Cerebellar nuclear complex (tissue), 1 donor: ENCODE results near the gene SEC11C.

ENCODE experiments used
- DNase-seq, 2 experiments: peaks; one replicate each; lab custom pipeline; 2025; lab: John Stamatoyannopoulos, UW

SEC11C gene

DNA sequence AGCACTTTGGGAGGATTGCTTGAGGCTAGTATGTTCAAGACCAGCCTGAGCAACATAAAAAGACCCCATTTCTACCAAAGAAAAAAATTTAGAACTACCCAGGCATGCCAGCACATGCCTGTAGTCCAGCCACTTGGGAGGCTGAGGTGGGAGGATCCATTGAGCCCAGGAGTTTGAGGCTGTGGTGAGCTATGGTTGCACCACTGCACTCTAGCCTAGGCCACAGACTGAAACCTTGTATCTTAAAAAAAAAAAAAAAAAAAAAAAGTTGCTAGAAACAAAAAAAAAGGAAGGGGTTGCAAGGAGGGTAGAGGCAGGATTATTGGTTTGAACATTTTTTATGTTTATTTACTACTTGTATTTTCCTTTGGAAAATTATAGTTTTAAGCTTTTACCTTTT is 4.8 kb downstream of the SEC11C start:
- DNase-seq, result no peak

GRCh38 chr18:59145055-59145454 is 5.4 kb downstream of the SEC11C start:
- DNase-seq, result no peak

DNA sequence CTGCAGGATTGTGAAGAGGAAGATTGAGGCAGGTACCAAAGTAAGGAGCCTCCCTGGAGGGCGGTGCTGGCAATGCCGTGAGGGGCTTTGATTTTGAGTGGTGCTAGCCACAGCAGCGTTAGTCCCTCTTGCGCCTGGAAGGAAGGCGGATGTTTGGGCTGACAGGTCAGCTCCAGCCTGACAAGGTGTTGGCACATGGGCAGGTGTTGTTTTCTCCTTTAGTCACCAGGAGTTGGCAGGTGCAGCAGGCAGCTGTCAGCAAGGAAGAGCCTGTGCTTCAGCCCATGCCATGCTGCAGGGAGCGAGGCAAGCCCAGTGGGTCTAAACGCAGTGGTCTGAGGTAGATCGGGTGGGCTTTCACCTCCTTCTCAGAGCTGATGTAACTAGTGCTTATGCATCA is 8.5 kb downstream of the SEC11C start:
- DNase-seq, result no peak

DNA sequence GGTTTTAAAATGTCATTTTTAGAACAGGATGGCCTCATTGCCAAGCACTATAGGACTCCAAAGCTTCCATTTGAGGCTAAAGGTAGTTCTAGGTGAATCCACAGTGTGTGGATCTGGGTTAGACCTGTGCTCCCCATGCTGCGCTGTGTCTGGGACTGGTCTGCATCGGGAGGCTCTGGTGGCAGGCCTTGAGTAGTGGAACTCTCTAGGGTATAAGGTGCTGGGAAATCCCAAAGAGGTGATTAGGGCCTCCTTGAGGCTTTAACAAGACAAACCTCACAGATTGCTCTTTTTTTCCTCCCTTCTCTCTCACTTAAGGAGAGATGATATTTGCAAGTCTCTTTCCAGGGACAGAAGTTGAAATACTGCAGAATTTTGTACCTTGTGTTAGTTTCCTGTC is 9.3 kb downstream of the SEC11C start:
- no peak for DNase-seq

DNA sequence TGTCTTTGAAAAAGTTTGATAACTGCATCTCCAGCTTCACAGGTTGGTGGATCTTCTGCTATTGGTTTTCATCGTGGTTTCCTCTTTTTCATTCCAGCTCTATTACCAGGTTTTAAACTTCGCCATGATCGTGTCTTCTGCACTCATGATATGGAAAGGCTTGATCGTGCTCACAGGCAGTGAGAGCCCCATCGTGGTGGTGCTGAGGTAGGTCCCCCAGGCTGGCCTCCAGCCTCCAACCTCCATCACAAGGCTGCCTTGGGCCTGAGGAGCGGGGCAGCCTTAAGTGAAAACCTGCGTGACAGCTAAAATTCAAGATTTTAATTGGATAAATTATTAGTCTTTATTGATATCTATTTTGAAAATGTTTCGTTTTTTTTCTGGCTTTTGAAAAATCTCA is 9.7 kb downstream of the SEC11C start:
- no peak for DNase-seq

GRCh38 chr18:59150236-59150635 is 10.6 kb downstream of the SEC11C start:
- DNase-seq, result no peak

DNA sequence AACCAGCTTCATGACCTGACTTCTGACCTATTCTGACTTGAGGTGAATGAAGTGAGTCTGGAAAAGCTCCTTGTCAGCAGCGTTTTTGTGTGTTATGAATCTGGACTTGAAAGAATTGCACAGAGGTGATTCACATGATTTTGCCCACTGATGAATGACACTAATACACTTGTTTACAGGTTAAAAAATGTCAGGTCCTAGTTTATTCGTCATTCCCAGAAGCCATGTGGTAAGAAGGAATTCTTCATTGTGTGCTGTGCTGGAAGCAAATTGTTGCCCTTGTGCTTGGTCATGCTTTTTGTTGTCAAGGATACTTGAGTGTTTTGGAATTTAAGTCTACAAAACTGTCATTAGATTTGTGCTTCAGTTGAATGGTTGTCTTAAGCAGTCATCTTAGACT is 15.5 kb downstream of the SEC11C start:
- DNase-seq, result no peak

DNA sequence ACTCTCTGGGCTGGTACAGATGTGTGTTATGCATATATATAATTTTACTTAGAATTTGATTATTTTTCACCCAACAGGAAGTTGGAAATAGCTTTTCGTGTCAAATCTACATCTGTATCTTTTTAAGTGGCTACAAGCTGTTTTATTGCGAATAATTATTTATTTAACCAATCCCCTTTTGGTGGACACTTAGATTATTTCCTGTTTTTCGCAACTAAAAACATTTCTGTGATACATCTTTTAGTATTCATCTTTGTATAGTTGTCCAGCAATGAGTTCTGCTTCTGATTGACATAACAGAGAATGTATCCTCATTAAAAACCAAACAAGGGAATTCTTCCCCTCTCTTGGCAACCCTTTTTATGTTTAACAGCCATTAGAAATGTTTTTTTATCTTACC is 16.6 kb downstream of the SEC11C start:
- no peak for DNase-seq

GRCh38 chr18:59159265-59159664 is 19.6 kb downstream of the SEC11C start:
- no peak for DNase-seq

DNA sequence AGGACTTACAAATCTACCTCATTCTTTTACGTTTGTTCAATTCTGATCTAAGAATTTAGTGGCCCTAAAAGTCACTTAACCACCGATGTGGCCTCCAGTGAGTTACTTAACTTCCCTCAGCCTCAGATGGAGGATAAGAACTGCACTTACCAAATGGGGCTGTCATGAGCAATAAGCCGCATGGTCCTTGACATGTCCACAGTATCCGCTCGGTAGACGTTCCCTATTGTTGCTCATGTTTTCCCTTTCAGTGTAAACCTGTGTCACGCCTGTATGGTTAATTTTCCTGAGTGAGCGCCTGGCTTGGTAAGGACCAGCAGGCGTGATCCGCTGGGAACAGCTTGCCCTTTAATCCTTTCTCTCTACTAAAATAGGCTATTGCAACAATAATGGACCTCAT is 20.3 kb downstream of the SEC11C start:
- no peak for DNase-seq

- no peak for DNase-seq
Measured at GRCh38 chr18:59172664-59173249, 33.1 kb downstream of the SEC11C start.

DNA sequence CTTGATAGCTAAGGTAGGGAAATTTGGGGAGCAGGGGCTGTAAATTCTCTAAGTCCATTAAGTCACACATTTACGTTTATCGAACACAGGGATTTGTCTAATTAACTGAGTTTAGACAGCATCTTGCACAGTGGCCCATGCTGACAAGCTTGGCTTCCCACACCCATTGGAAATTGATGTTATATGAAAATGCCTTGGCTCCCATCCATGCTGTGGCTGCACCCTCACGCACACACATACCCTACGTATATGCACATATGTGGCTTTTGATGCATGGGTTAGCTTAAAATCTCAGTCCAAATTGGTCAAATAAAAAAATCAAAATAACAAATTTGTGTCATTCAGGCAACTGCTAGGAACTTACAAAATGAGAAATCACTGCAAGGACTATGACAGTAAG is 37.8 kb downstream of the SEC11C start:
- DNase-seq, result no peak

GRCh38 chr18:59180150-59180845 is 40.6 kb downstream of the SEC11C start:
- DNase-seq, result no peak

DNA sequence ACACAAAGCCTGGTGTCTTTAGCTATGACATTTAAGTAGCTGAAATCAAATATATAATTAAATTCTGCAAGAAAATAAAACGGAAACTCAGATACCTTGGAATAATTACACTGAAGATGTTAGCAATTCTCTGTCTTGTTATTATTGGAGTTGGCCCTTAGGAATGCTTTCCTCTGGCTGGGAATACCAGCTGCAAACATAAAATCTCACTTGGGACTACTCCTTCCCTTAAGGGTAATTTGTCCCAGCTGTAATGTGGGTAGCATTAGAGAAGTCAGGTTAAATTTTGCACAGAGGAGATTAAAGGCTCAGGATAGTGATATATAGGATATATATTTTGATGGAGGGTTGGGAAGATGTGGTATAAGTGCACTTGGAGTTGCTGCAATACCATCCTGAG is 43.0 kb downstream of the SEC11C start:
- no peak for DNase-seq

GRCh38 chr18:59189008-59189407 is 49.3 kb downstream of the SEC11C start:
- DNase-seq, result no peak

DNA sequence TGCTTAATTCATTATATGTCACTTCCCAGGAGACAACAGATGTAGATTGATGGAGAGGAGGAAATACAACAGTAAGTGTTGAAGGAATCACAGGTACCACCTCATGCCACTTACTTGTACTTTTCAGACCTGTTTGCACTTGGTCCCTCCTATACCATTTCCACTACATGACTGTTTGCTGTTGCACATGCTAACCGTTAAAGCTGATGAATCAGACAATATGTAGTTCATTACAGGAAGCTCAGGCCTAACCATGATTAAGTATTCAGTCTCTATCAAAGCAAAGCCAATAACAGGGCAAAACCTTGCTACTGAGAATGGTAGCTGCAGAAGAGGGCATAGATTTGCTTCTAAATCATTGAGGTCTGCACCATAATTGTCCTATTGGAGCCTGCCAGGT is 50.1 kb downstream of the SEC11C start:
- DNase-seq, result no peak

DNA sequence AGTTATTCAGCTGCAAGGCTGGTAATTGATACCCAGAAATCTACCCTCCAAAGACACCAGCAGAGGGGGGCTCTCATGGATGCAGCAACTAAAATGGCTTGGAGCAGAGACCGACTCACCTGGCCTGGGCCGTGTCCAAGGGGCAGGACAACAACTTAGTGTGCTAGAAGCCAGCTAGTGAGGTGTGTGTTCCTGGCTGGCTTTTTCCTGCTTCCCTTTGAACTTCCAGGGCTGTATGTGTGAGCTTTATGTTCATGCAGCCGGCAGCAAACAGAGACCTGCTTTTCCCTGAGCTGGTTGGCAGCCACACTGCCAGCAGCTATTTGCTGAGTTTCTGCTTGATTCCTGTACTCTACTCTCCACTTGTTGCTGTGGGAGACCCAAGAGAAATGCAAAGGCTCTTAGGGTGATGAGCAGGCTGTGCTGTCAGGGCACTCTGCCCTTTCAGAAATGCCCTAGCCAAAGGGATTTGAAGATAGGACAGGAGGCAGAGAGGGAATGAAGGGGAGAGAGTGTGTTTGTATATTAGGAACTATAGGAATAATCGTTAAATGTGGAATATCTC is 56.6 kb downstream of the SEC11C start:
- DNase-seq, result no peak

DNA sequence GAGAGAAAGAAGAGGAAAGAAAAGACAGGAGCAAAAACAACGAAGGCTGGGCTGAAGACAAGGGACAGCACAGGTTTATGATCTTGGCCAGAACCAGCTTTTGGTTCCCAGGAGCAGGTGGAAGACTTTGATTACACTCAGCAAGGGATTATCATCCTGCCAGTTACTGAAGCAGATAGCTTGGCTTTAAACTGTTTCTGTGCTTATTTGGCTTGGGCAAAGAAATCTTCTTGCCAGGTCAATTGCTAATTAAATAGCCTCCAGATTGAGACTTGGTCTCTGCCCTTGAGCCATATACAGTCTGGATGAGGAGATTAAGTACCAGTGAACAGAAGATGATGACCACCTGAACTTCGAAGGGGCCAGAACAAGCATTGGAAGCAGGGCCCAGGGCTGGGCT is 58.0 kb downstream of the SEC11C start:
- peak in 1 of 2 experiments; percentile 23 for DNase-seq

GRCh38 chr18:59198215-59198614 is 58.5 kb downstream of the SEC11C start:
- DNase-seq, result no peak

DNA sequence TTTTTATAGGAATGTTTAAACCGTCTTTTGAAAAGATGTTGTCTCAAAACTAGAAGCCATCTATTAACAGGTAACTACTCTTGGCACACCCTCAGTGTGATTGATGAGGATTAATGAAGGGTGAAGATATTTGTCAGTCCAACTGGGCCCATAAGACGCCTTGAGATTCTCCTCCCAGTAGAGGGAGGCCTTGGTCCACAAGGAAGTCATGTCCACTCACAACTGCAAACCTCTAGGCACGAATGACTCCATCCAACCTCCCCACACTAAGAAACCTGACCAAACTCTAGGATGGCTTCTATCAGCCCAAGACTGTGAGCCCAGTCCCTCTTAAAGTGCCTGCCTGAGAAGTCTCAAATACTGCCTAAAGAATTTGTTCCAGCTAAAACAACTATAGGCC is 61.1 kb downstream of the SEC11C start:
- DNase-seq, result no peak

- DNase-seq, result no peak
Measured at GRCh38 chr18:59202258-59202820, 62.7 kb downstream of the SEC11C start.

- no peak for DNase-seq
Measured at GRCh38 chr18:59207506-59207905, 67.8 kb downstream of the SEC11C start.
